ENCODE data around the gene TPH2.

Gene TPH2

GRCh38 chr12:72081777-72082176 is 143.1 kb downstream of the TPH2 start:
- no peak for TF ChIP-seq CTCF (IDR thresholded peaks at IDR 0.05; ENCODE audit: low read depth, low read length)
- H3K4me3 ChIP-seq (ENCODE audit: low read depth, low read length) = no peak overlapping the region
